Vagina (tissue), 2 donors: Measurements from ENCODE around the gene SHISA9. TPM values are rescaled to one million over a fixed set of nuclear protein-coding genes. Genes with fewer than 3 reads are reported as not detected.

Experiments used
- DNase-seq, 2 donors: peaks; one replicate each; pipeline ENCODE4 v3.0.0-alpha.2; 2017; ENCODE audit errors: extremely low spot score in 2 of 2
- H3K27ac ChIP-seq: fragments of 200-600 bp; sonication (generic); one replicate; pipeline ENCODE4 v1.5.1; 2019
- H3K27me3 ChIP-seq: fragments of 200-600 bp; sonication (generic); one replicate; pipeline ENCODE4 v1.5.1; 2019
- H3K36me3 ChIP-seq, 2 donors: fragments of 200-600 bp; sonication (generic); one replicate each; pipeline ENCODE4 v1.5.1; 2017 to 2019
- H3K4me1 ChIP-seq: fragments of 200-600 bp; sonication (generic); one replicate; pipeline ENCODE4 v1.5.1; 2019
- H3K4me3 ChIP-seq, 2 donors: fragments of 200-600 bp; sonication (generic); 1 replicate in 1 of 2; 2 replicates in 1 of 2; pipeline ENCODE4 v1.5.1; 2016 to 2019
- H3K9me3 ChIP-seq: fragments of 200-600 bp; sonication (generic); one replicate; pipeline ENCODE4 v1.5.1; 2019
- POLR2A ChIP-seq, 2 donors: fragments of 450-650 bp; IDR thresholded peaks; one replicate each; pipeline ENCODE4 v1.6.1; 2017; ENCODE audit warnings: antibody characterized with exemption in 2 of 2, mild to moderate bottlenecking in 2 of 2, moderate library complexity in 2 of 2
- POLR2AphosphoS5 ChIP-seq, 2 donors: sonication (generic); formaldehyde crosslinking; IDR thresholded peaks; one replicate each; pipeline ENCODE4 v1.9.0; 2017; ENCODE audit warnings: antibody characterized with exemption in 2 of 2, mild to moderate bottlenecking in 2 of 2, low read depth in 1 of 2; ENCODE audit not compliant: insufficient read depth in 1 of 2
- intact Hi-C: fragments of 100-400 bp; cut with DNase I; formaldehyde crosslinking; loops from one replicate; pipeline ENCODE4 v1.15.1; 2023
- total RNA-seq: library from RNA; depleted of rRNA; stranded (reverse); fragments of >200 nt; gene quantifications from one replicate; pipeline ENCODE4 v1.2.3, GENCODE V29; 2016
- TF ChIP-seq, protein P1 (sequence below), 3 experiments: fragments of 450-650 bp in 2 of 3; fragments of 200-600 bp in 1 of 3; sonication (generic) in 1 of 3; IDR thresholded peaks; one replicate each; pipeline ENCODE4 v1.5.1; 2017 to 2019; ENCODE audit warnings: antibody characterized with exemption in 3 of 3, mild to moderate bottlenecking in 2 of 3, moderate library complexity in 2 of 3

Gene SHISA9
- total RNA-seq, 1 donor from 2014 or later: 0.49 TPM

GRCh38 chr16:13032911-13033310 lies 131.5 kb downstream of the SHISA9 start:
- TF ChIP-seq, protein P1, sequence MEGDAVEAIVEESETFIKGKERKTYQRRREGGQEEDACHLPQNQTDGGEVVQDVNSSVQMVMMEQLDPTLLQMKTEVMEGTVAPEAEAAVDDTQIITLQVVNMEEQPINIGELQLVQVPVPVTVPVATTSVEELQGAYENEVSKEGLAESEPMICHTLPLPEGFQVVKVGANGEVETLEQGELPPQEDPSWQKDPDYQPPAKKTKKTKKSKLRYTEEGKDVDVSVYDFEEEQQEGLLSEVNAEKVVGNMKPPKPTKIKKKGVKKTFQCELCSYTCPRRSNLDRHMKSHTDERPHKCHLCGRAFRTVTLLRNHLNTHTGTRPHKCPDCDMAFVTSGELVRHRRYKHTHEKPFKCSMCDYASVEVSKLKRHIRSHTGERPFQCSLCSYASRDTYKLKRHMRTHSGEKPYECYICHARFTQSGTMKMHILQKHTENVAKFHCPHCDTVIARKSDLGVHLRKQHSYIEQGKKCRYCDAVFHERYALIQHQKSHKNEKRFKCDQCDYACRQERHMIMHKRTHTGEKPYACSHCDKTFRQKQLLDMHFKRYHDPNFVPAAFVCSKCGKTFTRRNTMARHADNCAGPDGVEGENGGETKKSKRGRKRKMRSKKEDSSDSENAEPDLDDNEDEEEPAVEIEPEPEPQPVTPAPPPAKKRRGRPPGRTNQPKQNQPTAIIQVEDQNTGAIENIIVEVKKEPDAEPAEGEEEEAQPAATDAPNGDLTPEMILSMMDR (IDR thresholded peaks at IDR 0.05): no peak
- TF ChIP-seq POLR2AphosphoS5 (IDR thresholded peaks at IDR 0.05; ENCODE audit: insufficient read depth in 1 of 2, low read depth in 1 of 2): no peak
- no peak for TF ChIP-seq POLR2A (IDR thresholded peaks at IDR 0.05)
- intact Hi-C loops: no loop called here
- no peak overlapping the region for H3K27ac ChIP-seq
- H3K9me3 ChIP-seq: no peaks in the 10 kb centered on the region
- H3K27me3 ChIP-seq: no peaks in the 10 kb centered on the region
- DNase-seq: no peak
- H3K4me3 ChIP-seq: no peak overlapping the region
- H3K4me1 ChIP-seq: no peaks in the 10 kb centered on the region
- H3K36me3 ChIP-seq: no peaks in the 10 kb centered on the region

DNA sequence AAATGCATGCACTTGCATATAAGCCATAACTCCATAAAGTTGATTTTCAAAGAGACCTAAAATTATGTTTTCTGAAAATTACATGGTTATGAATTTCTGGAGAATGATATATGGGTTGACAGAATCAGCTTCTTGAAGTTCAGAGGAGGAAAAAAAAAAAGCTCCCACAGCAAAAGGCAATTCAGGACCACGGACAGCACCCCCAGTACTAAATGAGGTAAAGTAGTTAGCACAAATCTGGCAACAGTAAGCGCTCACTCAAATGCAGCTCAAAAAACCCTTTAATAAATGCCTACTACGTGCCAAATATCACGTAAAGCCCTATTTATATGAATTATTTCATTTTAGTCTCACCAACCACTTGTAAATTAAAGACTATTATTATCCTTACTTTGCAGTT lies 135.2 kb downstream of the SHISA9 start:
- intact Hi-C loops: loop anchor here (5.0 kb wide), 1 partner anchor 1346 kb away; no protein-coding TSS in a partner anchor
- DNase-seq: no peak
- H3K36me3 ChIP-seq: no peaks in the 10 kb centered on the region

DNA sequence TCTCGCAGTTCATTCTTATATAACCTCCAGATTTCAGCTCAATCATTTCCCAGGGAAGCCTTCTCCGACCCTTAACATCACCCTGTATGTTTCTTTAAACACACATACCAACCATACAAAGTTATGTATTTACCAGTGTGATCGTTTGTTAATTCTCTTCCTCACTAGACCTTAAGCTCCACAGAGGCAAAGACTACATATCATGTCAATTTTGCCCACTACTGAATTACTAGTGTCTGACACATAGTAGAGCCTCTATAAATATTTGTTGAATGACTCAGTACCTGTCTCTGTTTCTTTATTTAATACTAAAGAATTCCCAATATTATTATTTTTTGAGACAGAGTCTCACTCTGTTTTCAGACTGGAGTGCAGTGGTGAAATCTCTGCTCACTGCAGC lies 137.2 kb downstream of the SHISA9 start:
- no peak overlapping the region for H3K4me3 ChIP-seq
- no peak for TF ChIP-seq POLR2A (IDR thresholded peaks at IDR 0.05)
- TF ChIP-seq, protein P1 (IDR thresholded peaks at IDR 0.05): no peak
- TF ChIP-seq POLR2AphosphoS5 (IDR thresholded peaks at IDR 0.05; ENCODE audit: insufficient read depth in 1 of 2, low read depth in 1 of 2): no peak
- intact Hi-C loops: loop anchor here (5.0 kb wide), 1 partner anchor 1344 kb away; no protein-coding TSS in a partner anchor
- H3K9me3 ChIP-seq: no peaks in the 10 kb centered on the region
- H3K4me1 ChIP-seq: no peaks in the 10 kb centered on the region
- H3K27ac ChIP-seq: no peak overlapping the region
- DNase-seq: no peak
- H3K36me3 ChIP-seq: no peaks in the 10 kb centered on the region
- H3K27me3 ChIP-seq: no peaks in the 10 kb centered on the region

More for the DNA sequence above, 135.2 kb downstream of the SHISA9 start:
- no peak for TF ChIP-seq POLR2AphosphoS5 (IDR thresholded peaks at IDR 0.05; ENCODE audit: insufficient read depth in 1 of 2, low read depth in 1 of 2)
- Histone ChIP-seq H3K27me3 (no peaks in the 10 kb centered on the region), H3K9me3 (no peaks in the 10 kb centered on the region), H3K4me3 (no peak overlapping the region), H3K4me1 (no peaks in the 10 kb centered on the region), H3K27ac (no peak overlapping the region)

GRCh38 chr16:13039526-13039925 lies 138.1 kb downstream of the SHISA9 start:
- Histone ChIP-seq H3K36me3 (no peaks in the 10 kb centered on the region), H3K4me1 (no peaks in the 10 kb centered on the region), H3K27ac (no peak overlapping the region), H3K27me3 (no peaks in the 10 kb centered on the region), H3K9me3 (no peaks in the 10 kb centered on the region), H3K4me3 (no peak overlapping the region)
- TF ChIP-seq POLR2AphosphoS5 (IDR thresholded peaks at IDR 0.05; ENCODE audit: insufficient read depth in 1 of 2, low read depth in 1 of 2): no peak
- no peak for TF ChIP-seq POLR2A (IDR thresholded peaks at IDR 0.05)
- TF ChIP-seq, protein P1 (IDR thresholded peaks at IDR 0.05): no peak
- intact Hi-C loops: loop anchor here (5.0 kb wide), 1 partner anchor 1343 kb away; no protein-coding TSS in a partner anchor
- no peak for DNase-seq

DNA sequence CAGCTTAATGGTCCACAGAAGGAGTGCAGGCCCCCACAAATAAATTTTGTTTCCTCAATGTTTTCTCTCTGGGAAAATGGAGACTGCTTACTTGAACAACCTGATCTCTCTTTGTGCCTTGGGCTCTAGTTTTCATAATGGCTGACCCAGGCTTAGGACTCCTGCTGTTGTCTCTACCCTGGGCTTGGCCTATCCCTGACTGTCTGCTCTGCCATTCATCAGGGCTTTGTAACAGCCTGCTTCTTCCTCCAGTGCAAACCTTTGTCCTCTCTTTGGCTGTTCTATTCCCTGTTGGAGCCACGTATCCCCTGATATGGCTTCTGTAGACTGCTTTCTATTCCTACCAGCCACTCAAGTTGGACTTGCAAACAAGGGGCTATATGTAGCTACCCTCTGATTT lies 139.8 kb downstream of the SHISA9 start:
- Histone ChIP-seq H3K4me1 (no peaks in the 10 kb centered on the region), H3K36me3 (no peaks in the 10 kb centered on the region), H3K27me3 (no peaks in the 10 kb centered on the region), H3K27ac (no peak overlapping the region), H3K4me3 (no peak overlapping the region), H3K9me3 (no peaks in the 10 kb centered on the region)
- TF ChIP-seq, protein P1 (IDR thresholded peaks at IDR 0.05): no peak
- TF ChIP-seq POLR2A (IDR thresholded peaks at IDR 0.05) (no peak), POLR2AphosphoS5 (IDR thresholded peaks at IDR 0.05; ENCODE audit: insufficient read depth in 1 of 2, low read depth in 1 of 2) (no peak)
- intact Hi-C loops: no loop called here
- no peak for DNase-seq
